KMS-11 (cell line): ENCODE measurements around the gene PRMT2.

Experiments used
- H2AFZ ChIP-seq: fragments of 200-600 bp; sonication (generic); 2 replicates; pipeline ENCODE4 v1.6.1; 2016; ENCODE audit warnings: antibody characterized with exemption, mixed run types, low read depth
- H3K27ac ChIP-seq: fragments of 200-600 bp; sonication (generic); 2 replicates; pipeline ENCODE4 v1.6.1; 2016; ENCODE audit warnings: mild to moderate bottlenecking, mixed run types
- H3K27me3 ChIP-seq: fragments of 200-600 bp; sonication (generic); 2 replicates; pipeline ENCODE4 v1.6.1; 2017; ENCODE audit warnings: mild to moderate bottlenecking, low read depth, mixed run types, moderate library complexity; ENCODE audit not compliant: insufficient read depth
- H3K36me3 ChIP-seq: fragments of 200-600 bp; sonication (generic); 2 replicates; pipeline ENCODE4 v1.6.1; 2017; ENCODE audit warnings: mild to moderate bottlenecking, mixed run types; ENCODE audit not compliant: insufficient read depth
- H3K4me1 ChIP-seq: fragments of 200-600 bp; sonication (generic); 2 replicates; pipeline ENCODE4 v1.6.1; 2016; ENCODE audit warnings: mild to moderate bottlenecking, low read depth, mixed run types; ENCODE audit not compliant: poor library complexity, severe bottlenecking
- H3K4me2 ChIP-seq: fragments of 200-600 bp; sonication (generic); 2 replicates; pipeline ENCODE4 v1.7.0; 2016; ENCODE audit warnings: mild to moderate bottlenecking, mixed run types
- H3K4me3 ChIP-seq: fragments of 200-600 bp; sonication (generic); IDR thresholded peaks from 2 replicates; pipeline ENCODE4 v1.6.1; 2017; ENCODE audit warnings: low read depth, low read length, mixed read lengths; ENCODE audit not compliant: insufficient read depth
- H3K79me2 ChIP-seq: fragments of 200-600 bp; sonication (generic); 2 replicates; pipeline ENCODE4 v1.6.1; 2016; ENCODE audit warnings: low read depth, mixed run types; ENCODE audit not compliant: insufficient read depth
- H3K9ac ChIP-seq: fragments of 200-600 bp; sonication (generic); 2 replicates; pipeline ENCODE4 v1.6.1; 2016; ENCODE audit warnings: mild to moderate bottlenecking, mixed run types
- H4K20me1 ChIP-seq: fragments of 200-600 bp; sonication (generic); 2 replicates; pipeline ENCODE4 v1.6.1; 2016; ENCODE audit warnings: mild to moderate bottlenecking, mixed run types; ENCODE audit not compliant: insufficient read depth
- TF ChIP-seq, protein P1 (sequence below): fragments of 200-600 bp; sonication (generic); conservative IDR thresholded peaks from 2 replicates; pipeline ENCODE4 v1.6.1; 2017; ENCODE audit warnings: low read depth, mild to moderate bottlenecking, antibody characterized with exemption, low read length, moderate library complexity, mixed read lengths

Gene PRMT2

DNA sequence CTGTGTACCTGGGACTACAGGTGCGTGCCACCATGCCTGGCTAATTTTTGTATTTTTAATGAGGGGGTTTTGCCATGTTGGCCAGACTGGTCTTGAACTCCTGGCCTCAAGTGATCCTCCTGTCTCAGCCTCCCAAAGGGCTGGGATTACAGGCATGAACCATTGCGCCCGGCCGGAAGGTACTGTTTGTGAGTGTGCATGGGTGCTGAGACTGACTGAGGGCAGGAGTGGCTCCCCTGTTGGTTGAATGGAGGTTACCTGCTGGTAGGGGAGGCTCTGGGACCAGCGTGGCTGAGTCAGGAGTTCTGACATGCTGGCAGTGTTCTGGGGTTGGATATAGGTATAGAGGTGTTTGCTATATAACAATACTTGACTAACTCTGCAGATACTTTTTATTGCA lies 10.4 kb downstream of the PRMT2 start:
- Histone ChIP-seq H3K36me3 (no peaks in the 10 kb centered on the region; the same call in 1 of the 2 replicates), H3K4me1 (no peaks in the 10 kb centered on the region), H3K4me2 (no peak overlapping the region), H3K9ac (no peak overlapping the region), H2AFZ (no peak overlapping the region), H3K79me2 (no peaks in the 10 kb centered on the region), H3K4me3 (no peak overlapping the region), H3K27ac (no peak overlapping the region), H4K20me1 (no peaks in the 10 kb centered on the region), H3K27me3 (no peaks in the 10 kb centered on the region)
- TF ChIP-seq, protein P1, sequence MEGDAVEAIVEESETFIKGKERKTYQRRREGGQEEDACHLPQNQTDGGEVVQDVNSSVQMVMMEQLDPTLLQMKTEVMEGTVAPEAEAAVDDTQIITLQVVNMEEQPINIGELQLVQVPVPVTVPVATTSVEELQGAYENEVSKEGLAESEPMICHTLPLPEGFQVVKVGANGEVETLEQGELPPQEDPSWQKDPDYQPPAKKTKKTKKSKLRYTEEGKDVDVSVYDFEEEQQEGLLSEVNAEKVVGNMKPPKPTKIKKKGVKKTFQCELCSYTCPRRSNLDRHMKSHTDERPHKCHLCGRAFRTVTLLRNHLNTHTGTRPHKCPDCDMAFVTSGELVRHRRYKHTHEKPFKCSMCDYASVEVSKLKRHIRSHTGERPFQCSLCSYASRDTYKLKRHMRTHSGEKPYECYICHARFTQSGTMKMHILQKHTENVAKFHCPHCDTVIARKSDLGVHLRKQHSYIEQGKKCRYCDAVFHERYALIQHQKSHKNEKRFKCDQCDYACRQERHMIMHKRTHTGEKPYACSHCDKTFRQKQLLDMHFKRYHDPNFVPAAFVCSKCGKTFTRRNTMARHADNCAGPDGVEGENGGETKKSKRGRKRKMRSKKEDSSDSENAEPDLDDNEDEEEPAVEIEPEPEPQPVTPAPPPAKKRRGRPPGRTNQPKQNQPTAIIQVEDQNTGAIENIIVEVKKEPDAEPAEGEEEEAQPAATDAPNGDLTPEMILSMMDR: no peak

DNA sequence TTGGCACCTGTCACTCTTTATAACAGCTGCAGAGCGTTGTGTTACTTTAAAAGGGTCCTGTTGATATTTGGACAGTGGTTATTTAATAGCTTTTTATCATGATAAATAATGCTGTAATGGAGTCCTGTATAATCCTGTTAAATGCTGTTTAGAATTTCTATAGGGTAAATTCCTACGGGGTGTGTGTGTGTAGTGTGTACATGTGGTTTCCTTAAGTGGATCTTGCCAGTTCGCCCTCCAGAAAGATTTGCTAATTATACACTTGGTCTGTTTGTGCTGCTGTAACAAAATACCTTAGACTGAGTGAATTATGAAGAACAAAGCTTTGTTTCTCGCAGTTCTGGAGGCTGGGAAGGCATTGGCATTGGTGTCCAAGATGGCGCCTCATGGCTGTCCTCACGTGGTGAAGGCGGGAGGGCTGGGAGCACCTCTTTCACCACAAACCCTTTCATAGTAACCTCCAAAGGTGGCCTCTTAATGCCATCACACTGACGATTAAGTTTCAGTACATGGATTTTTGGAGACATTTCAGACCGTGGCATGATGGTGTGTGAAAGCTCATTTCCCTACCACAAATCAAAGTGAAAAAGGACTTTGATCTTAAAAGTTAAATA lies 11.2 kb downstream of the PRMT2 start:
- Histone ChIP-seq H3K36me3 (no peaks in the 10 kb centered on the region; the same call in 1 of the 2 replicates), H4K20me1 (no peaks in the 10 kb centered on the region), H3K4me3 (no peak overlapping the region), H2AFZ (no peak overlapping the region), H3K4me2 (no peak overlapping the region), H3K79me2 (no peaks in the 10 kb centered on the region), H3K9ac (no peak overlapping the region), H3K27ac (no peak overlapping the region), H3K27me3 (no peaks in the 10 kb centered on the region), H3K4me1 (no peaks in the 10 kb centered on the region)
- TF ChIP-seq, protein P1: no peak

DNA sequence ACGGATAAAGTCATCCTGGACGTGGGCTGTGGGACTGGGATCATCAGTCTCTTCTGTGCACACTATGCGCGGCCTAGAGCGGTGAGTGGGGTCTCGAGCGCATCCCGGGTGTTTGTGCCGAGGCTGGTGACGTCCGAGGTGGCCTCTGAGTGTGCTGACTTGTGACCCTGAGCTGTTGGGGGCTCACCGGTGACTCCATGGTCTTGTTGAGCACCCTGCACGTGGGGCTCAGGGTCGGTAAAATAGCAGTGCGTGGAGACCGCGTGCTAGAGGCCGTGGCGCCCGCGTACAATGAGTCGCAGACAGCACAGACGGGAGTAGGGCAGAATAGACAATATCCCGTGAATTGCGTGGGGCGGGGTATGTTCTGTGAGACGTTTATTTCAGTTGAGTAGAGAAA lies 13.1 kb downstream of the PRMT2 start:
- no peaks in the 10 kb centered on the region for H3K27me3 ChIP-seq
- H4K20me1 ChIP-seq: no peaks in the 10 kb centered on the region
- peaks cover 8% of the 10 kb centered on the region; the same call in 1 of the 2 replicates for H3K36me3 ChIP-seq
- H3K79me2 ChIP-seq: no peaks in the 10 kb centered on the region
- TF ChIP-seq, protein P1: no peak
- no peaks in the 10 kb centered on the region for H3K4me1 ChIP-seq
- no peak overlapping the region for H2AFZ ChIP-seq
- H3K9ac ChIP-seq: no peak overlapping the region
- H3K27ac ChIP-seq: no peak overlapping the region
- H3K4me2 ChIP-seq: no peak overlapping the region
- no peak overlapping the region for H3K4me3 ChIP-seq

DNA sequence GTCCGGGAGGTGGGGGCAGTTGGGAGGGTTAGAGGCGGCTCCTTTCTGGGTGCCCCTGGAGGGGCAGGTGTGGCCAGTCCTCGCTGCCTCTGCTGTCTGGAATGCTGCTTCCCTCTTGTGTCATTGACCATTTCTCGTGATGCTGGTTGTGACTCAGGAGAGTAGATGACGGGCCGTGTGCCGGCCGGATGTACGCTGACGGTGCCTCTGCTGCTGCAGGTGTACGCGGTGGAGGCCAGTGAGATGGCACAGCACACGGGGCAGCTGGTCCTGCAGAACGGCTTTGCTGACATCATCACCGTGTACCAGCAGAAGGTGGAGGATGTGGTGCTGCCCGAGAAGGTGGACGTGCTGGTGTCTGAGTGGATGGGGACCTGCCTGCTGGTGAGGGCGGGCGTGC lies 13.9 kb downstream of the PRMT2 start:
- H3K4me1 ChIP-seq: no peaks in the 10 kb centered on the region
- no peaks in the 10 kb centered on the region for H3K79me2 ChIP-seq
- no peaks in the 10 kb centered on the region for H3K27me3 ChIP-seq
- H3K9ac ChIP-seq: no peak overlapping the region
- H3K36me3 ChIP-seq: peaks cover 8% of the 10 kb centered on the region; the same call in 1 of the 2 replicates
- TF ChIP-seq, protein P1: no peak
- no peak overlapping the region for H3K4me3 ChIP-seq
- no peaks in the 10 kb centered on the region for H4K20me1 ChIP-seq
- no peak overlapping the region for H3K4me2 ChIP-seq
- H3K27ac ChIP-seq: no peak overlapping the region
- no peak overlapping the region for H2AFZ ChIP-seq
